GM12878 (cell line): Measurements from ENCODE around the gene ZWINT. TPM values are rescaled to one million over a fixed set of nuclear protein-coding genes. Genes with fewer than 3 reads are reported as not detected.

Source experiments
- CHD2 ChIP-seq: IDR thresholded peaks from 2 replicates; pipeline ENCODE4 v1.6.1; 2011; ENCODE audit warnings: low read depth, low read length, improper control_type of control experiment, borderline replicate concordance
- CREM ChIP-seq: IDR thresholded peaks from 2 replicates; pipeline ENCODE4 v1.6.1; 2014; ENCODE audit warnings: antibody characterized with exemption, low read depth
- NFYB ChIP-seq: IDR thresholded peaks from 2 replicates; pipeline ENCODE4 v1.6.1; 2011; ENCODE audit warnings: low read depth, mild to moderate bottlenecking, low read length, improper control_type of control experiment, moderate library complexity; ENCODE audit not compliant: insufficient read depth
- NR2C2 ChIP-seq: IDR thresholded peaks from 2 replicates; pipeline ENCODE4 v1.6.1; 2011; ENCODE audit warnings: borderline replicate concordance, low read depth; ENCODE audit not compliant: control insufficient read depth, insufficient read length
- NRF1 ChIP-seq: conservative IDR thresholded peaks from 2 replicates; pipeline ENCODE4 v1.6.1; 2011; ENCODE audit warnings: mild to moderate bottlenecking, low read depth, low read length, improper control_type of control experiment
- POLR2A ChIP-seq: IDR thresholded peaks from 2 replicates; pipeline ENCODE4 v1.6.1; 2011; ENCODE audit warnings: low read depth, mild to moderate bottlenecking, low read length
- RUNX3 ChIP-seq: IDR thresholded peaks from 2 replicates; pipeline ENCODE4 v1.6.1; 2012; ENCODE audit warnings: low read length, inconsistent platforms
- TCF12 ChIP-seq: IDR thresholded peaks from 2 replicates; pipeline ENCODE4 v1.6.1; 2011; ENCODE audit warnings: low read depth, mild to moderate bottlenecking, low read length
- YY1 ChIP-seq: IDR thresholded peaks from 2 replicates; pipeline ENCODE4 v1.6.1; 2011; ENCODE audit warnings: low read depth, mild to moderate bottlenecking, low read length
- ZNF217 ChIP-seq: fragments of 450-650 bp; IDR thresholded peaks from 2 replicates; pipeline ENCODE4 v1.6.1; 2017; ENCODE audit warnings: antibody characterized with exemption, mild to moderate bottlenecking
- polyA plus RNA-seq, 11 experiments: library from polyadenylated mRNA; depleted of rRNA in 4 of 11; unstranded in 6 of 11; stranded (reverse) in 5 of 11; fragments of >200 nt; fragmentation: Nextera tagmentation in 4 of 11; fragmentation: Illumina TruSeq in 1 of 11; extraction: Ambion mirVana in 4 of 11; extraction: Trizol in 1 of 11; gene quantifications; 1 replicate in 1 of 11; 2 replicates in 10 of 11; pipeline versions ENCODE4 v1.2.1 to v1.2.3, GENCODE V29; 2011 to 2016; ENCODE audit warnings: inconsistent platforms in 2 of 11, missing spikeins in 2 of 11, low read depth in 1 of 11
- total RNA-seq, 4 experiments: library from RNA; depleted of rRNA in 3 of 4; stranded (reverse); fragments of >200 nt in 3 of 4; fragmentation: Illumina TruSeq in 1 of 4; extraction: Trizol in 1 of 4; gene quantifications; 2 replicates each; pipeline versions ENCODE4 v1.2.1 to v1.2.3, GENCODE V29; 2013 to 2021
- TF ChIP-seq, protein P1 (sequence below): IDR thresholded peaks from 2 replicates; pipeline ENCODE4 v1.6.1; 2011; ENCODE audit warnings: borderline replicate concordance, low read depth, mild to moderate bottlenecking, moderate library complexity, mixed read lengths, low read length; ENCODE audit not compliant: insufficient read depth; ENCODE audit errors: extremely low read length
- TF ChIP-seq, protein P2 (sequence below): fragments of 450-650 bp; IDR thresholded peaks from 2 replicates; pipeline ENCODE4 v1.6.1; 2017; ENCODE audit warnings: low read depth, mild to moderate bottlenecking, moderate library complexity
- TF ChIP-seq, protein P3 (sequence below): fragments of 450-650 bp; IDR thresholded peaks from 2 replicates; pipeline ENCODE4 v1.6.1; 2018; ENCODE audit warnings: borderline replicate concordance, mild to moderate bottlenecking; ENCODE audit not compliant: partially characterized antibody

Gene ZWINT
- total and polyA plus RNA-seq, 10 of the 15 experiments (the other 5 are each of a cell fraction or from before 2014, with no cell fraction given) = 98.7 to 324 (median 138) TPM

DNA sequence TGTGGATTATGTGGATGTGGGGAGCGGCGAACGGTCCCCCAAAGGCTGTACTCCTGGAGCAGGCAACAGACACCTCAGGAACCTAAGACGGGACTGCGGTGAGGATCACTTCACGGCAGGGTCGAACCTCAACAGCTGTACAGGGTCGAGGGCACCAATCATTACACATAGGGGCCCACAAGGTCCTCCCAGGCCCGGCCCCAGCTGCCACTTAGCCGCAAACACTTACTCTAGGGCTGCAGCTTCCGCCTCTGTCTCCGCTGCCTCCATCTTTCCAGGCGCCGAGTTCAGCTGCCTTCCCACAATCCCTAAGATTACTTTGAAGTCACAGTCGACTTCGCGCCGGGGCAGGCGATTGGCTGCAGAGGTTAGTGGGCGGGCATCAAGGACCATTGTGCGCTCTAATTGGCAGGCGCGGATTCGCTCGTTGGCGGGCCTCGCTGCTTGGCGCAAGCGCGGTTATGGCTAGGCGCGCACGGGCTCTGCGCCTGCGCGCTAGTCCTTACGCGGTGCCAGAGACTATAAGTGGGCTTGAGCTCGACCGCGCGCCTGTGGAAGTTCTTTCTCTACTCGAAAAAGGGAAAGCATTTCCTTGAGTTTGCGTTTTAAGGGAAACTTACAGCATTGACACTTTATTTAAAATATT lies at the start of gene ZWINT (continued):
- peak; percentile 34; the same call in 1 of the 2 replicates for TF ChIP-seq TCF12
- TF ChIP-seq, protein P1, sequence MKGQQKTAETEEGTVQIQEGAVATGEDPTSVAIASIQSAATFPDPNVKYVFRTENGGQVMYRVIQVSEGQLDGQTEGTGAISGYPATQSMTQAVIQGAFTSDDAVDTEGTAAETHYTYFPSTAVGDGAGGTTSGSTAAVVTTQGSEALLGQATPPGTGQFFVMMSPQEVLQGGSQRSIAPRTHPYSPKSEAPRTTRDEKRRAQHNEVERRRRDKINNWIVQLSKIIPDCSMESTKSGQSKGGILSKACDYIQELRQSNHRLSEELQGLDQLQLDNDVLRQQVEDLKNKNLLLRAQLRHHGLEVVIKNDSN = no peak
- TF ChIP-seq NRF1 = peak; percentile 81
- peak; percentile 42; the same call in 1 of the 2 replicates for TF ChIP-seq CREM
- TF ChIP-seq NFYB = peak; percentile 98
- TF ChIP-seq NR2C2 = no peak
- TF ChIP-seq, protein P2, sequence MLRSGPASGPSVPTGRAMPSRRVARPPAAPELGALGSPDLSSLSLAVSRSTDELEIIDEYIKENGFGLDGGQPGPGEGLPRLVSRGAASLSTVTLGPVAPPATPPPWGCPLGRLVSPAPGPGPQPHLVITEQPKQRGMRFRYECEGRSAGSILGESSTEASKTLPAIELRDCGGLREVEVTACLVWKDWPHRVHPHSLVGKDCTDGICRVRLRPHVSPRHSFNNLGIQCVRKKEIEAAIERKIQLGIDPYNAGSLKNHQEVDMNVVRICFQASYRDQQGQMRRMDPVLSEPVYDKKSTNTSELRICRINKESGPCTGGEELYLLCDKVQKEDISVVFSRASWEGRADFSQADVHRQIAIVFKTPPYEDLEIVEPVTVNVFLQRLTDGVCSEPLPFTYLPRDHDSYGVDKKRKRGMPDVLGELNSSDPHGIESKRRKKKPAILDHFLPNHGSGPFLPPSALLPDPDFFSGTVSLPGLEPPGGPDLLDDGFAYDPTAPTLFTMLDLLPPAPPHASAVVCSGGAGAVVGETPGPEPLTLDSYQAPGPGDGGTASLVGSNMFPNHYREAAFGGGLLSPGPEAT = peak; percentile 73; the same call in 1 of the 2 replicates
- peak; percentile 89 for TF ChIP-seq POLR2A
- TF ChIP-seq, protein P3, sequence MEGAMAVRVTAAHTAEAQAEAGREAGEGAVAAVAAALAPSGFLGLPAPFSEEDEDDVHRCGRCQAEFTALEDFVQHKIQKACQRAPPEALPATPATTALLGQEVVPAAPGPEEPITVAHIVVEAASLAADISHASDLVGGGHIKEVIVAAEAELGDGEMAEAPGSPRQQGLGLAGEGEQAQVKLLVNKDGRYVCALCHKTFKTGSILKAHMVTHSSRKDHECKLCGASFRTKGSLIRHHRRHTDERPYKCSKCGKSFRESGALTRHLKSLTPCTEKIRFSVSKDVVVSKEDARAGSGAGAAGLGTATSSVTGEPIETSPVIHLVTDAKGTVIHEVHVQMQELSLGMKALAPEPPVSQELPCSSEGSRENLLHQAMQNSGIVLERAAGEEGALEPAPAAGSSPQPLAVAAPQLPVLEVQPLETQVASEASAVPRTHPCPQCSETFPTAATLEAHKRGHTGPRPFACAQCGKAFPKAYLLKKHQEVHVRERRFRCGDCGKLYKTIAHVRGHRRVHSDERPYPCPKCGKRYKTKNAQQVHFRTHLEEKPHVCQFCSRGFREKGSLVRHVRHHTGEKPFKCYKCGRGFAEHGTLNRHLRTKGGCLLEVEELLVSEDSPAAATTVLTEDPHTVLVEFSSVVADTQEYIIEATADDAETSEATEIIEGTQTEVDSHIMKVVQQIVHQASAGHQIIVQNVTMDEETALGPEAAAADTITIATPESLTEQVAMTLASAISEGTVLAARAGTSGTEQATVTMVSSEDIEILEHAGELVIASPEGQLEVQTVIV = no peak
- peak; percentile 91 for TF ChIP-seq CHD2
- TF ChIP-seq RUNX3 = peak; percentile 47; the same call in 1 of the 2 replicates
- no peak for TF ChIP-seq ZNF217
- peak; percentile 92 for TF ChIP-seq YY1
- TF ChIP-seq, all 136 proteins: peak for 34
